G401 (cell line): Measurements from ENCODE around the gene AP1S1. TPM values are rescaled to one million over a fixed set of nuclear protein-coding genes. Genes with fewer than 3 reads are reported as not detected.

Experiments used
- total RNA-seq: library from RNA; depleted of rRNA; stranded (reverse); fragments of >200 nt; shearing (Covaris generic); gene quantifications from 2 replicates; pipeline ENCODE4 v1.2.3, GENCODE V29; 2014; rRNA removed

AP1S1 gene
- total RNA-seq, 1 experiment from 2014 or later: 215 TPM

Other genes starting within 250 kb of the AP1S1 start
- gene MUC3A, start 204.9 kb upstream of the AP1S1 start, total RNA-seq: 0.37 TPM in 1 of 2 replicates, not detected in the other
- gene MUC12, start 184.9 kb upstream of the AP1S1 start, total RNA-seq: not detected in 2 replicates
- gene MUC17, start 134.4 kb upstream of the AP1S1 start, total RNA-seq: 0.06 TPM in 1 of 2 replicates, not detected in the other
- gene TRIM56, start 69.0 kb upstream of the AP1S1 start, total RNA-seq: 5.6 and 9.9 TPM in 2 replicates
- 103 and 113 TPM in 2 replicates for gene SERPINE1, start 27.4 kb upstream of the AP1S1 start, total RNA-seq
- gene VGF, start 11.1 kb downstream of the AP1S1 start, total RNA-seq: 122 and 148 TPM in 2 replicates
- 1.2 TPM in 1 of 2 replicates, not detected in the other for gene NAT16, start 25.8 kb downstream of the AP1S1 start, total RNA-seq
- not detected in 2 replicates for gene MOGAT3, start 46.6 kb downstream of the AP1S1 start, total RNA-seq
- gene PLOD3, start 63.1 kb downstream of the AP1S1 start, total RNA-seq: 18.0 and 38.1 TPM in 2 replicates
- gene ZNHIT1, start 63.7 kb downstream of the AP1S1 start, total RNA-seq: 74.5 and 105 TPM in 2 replicates
- gene CLDN15, start 83.3 kb downstream of the AP1S1 start, total RNA-seq: 1.8 and 4.3 TPM in 2 replicates
- gene FIS1, start 90.6 kb downstream of the AP1S1 start, total RNA-seq: 139 and 190 TPM in 2 replicates
- gene IFT22, start 167.3 kb downstream of the AP1S1 start, total RNA-seq: 55.0 and 55.9 TPM in 2 replicates
- gene COL26A1, start 208.4 kb downstream of the AP1S1 start, total RNA-seq: 104 and 109 TPM in 2 replicates